MCF 10A (cell line): ENCODE results near the gene NTRK2. TPM values are rescaled to one million over a fixed set of nuclear protein-coding genes. Genes with fewer than 3 reads are reported as not detected.

Experiments
- BruUV-seq: library from RNA; stranded (reverse); fragments of 400-500 nt; replicated peaks from 2 replicates; lab custom pipeline; 2021; lab: Mats Ljungman, UMichigan
- CTCF ChIA-PET: fragments of 300-600 bp; sonication (Branson Sonifier 250); formaldehyde crosslinking; extraction: SDS; loops from one replicate; lab custom pipeline; 2021; ENCODE audit warnings: antibody characterized with exemption, inconsistent platforms; lab: Yijun Ruan, JAX
- POLR2A ChIA-PET: fragments of 300-600, 350-650 bp; sonication (Branson Sonifier 250); formaldehyde crosslinking; extraction: SDS; loops from one replicate; lab custom pipeline; 2020; ENCODE audit warnings: antibody characterized with exemption, inconsistent platforms; lab: Yijun Ruan, JAX
- DNase-seq: peaks from one replicate; pipeline ENCODE4 v3.0.0-alpha.2; 2018; ENCODE audit not compliant: unreplicated experiment
- H3K27ac Mint-ChIP-seq: one replicate; pipeline ENCODE4 v1.8.0; 2022; ENCODE audit warnings: mild to moderate bottlenecking, low read depth, mixed read lengths; ENCODE audit not compliant: unreplicated experiment
- H3K27me3 Mint-ChIP-seq: one replicate; pipeline ENCODE4 v1.8.0; 2022; ENCODE audit warnings: mixed read lengths; ENCODE audit not compliant: insufficient read depth, unreplicated experiment
- H3K36me3 Mint-ChIP-seq: one replicate; pipeline ENCODE4 v1.8.0; 2022; ENCODE audit warnings: mild to moderate bottlenecking, moderate library complexity, mixed read lengths; ENCODE audit not compliant: insufficient read depth, unreplicated experiment
- H3K4me1 Mint-ChIP-seq: one replicate; pipeline ENCODE4 v1.8.0; 2022; ENCODE audit warnings: mixed read lengths; ENCODE audit not compliant: insufficient read depth, unreplicated experiment
- H3K4me3 Mint-ChIP-seq: one replicate; pipeline ENCODE4 v1.8.0; 2022; ENCODE audit warnings: mild to moderate bottlenecking, moderate library complexity, mixed read lengths; ENCODE audit not compliant: unreplicated experiment
- H3K9me3 Mint-ChIP-seq: one replicate; pipeline ENCODE4 v1.8.0; 2022; ENCODE audit warnings: mixed read lengths; ENCODE audit not compliant: unreplicated experiment
- intact Hi-C: fragments of 100-400 bp; cut with micrococcal nuclease; formaldehyde crosslinking; loops from 2 replicates; pipeline ENCODE4 v1.14.1; 2022
- total RNA-seq: library from RNA; stranded (reverse); gene quantifications from 2 replicates; pipeline ENCODE4 v1.2.3, GENCODE V29; 2022
- TF ChIP-seq, protein P1 (sequence below): fragments of 200-600 bp; IDR thresholded peaks from one replicate; pipeline ENCODE4 v1.8.0; 2022; ENCODE audit warnings: antibody characterized with exemption, mild to moderate bottlenecking; ENCODE audit not compliant: unreplicated experiment

The NTRK2 gene
- total RNA-seq, 1 experiment from 2014 or later = not detected

DNA sequence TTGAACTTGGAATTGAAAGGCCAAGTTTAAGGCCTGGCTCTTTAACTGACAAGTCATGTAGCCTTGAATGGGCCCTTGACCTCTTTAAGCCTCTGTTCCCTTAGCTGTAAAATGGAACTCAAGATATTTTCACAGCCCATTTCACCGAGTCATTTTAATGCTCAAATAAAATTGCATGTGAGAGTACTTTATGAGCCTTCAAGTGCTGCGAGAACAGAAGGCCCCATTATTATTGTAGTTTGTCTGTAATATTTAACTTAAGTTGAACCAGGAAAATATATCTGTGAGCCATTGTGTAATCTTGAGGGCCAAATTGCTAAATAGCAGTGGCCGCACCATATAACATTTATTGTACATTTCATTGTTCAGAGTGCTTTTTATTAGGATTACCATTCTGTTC lies 249.9 kb downstream of the NTRK2 start:
- Mint-ChIP-seq H3K36me3 (no peaks in the 10 kb centered on the region), H3K4me1 (no peaks in the 10 kb centered on the region), H3K9me3 (no peaks in the 10 kb centered on the region), H3K27ac (no peak overlapping the region), H3K27me3 (no peaks in the 10 kb centered on the region), H3K4me3 (no peak overlapping the region)
- intact Hi-C loops = no loop called here
- ChIA-PET POLR2A (no interaction called here), CTCF (interaction anchor here (0.5 to 1.0 kb wide), 2 partner anchors 97 to 108 kb away, joined by 3 read pairs; no protein-coding TSS in a partner anchor)
- BruUV-seq = no TSS peak
- no peak for DNase-seq
- TF ChIP-seq, protein P1, sequence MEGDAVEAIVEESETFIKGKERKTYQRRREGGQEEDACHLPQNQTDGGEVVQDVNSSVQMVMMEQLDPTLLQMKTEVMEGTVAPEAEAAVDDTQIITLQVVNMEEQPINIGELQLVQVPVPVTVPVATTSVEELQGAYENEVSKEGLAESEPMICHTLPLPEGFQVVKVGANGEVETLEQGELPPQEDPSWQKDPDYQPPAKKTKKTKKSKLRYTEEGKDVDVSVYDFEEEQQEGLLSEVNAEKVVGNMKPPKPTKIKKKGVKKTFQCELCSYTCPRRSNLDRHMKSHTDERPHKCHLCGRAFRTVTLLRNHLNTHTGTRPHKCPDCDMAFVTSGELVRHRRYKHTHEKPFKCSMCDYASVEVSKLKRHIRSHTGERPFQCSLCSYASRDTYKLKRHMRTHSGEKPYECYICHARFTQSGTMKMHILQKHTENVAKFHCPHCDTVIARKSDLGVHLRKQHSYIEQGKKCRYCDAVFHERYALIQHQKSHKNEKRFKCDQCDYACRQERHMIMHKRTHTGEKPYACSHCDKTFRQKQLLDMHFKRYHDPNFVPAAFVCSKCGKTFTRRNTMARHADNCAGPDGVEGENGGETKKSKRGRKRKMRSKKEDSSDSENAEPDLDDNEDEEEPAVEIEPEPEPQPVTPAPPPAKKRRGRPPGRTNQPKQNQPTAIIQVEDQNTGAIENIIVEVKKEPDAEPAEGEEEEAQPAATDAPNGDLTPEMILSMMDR = no peak

DNA sequence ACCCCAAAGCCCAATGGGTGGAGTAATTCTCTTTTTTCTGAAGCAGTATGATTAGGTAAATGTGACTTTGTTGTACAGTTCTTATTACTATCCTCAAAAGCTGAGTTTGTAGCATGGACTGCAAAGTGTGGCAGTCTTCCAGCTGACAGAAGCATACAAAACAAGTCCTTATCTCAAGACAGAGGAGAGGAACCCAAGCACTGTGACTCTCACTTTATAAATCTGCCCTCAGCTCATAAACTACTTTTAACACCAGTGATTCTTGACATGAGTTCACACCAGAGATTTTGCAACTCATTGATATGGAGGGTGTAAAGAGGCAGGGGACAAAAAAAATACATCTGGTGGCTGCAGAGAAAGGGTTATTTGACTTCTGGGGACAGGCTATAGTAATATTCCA lies 251.6 kb downstream of the NTRK2 start:
- no peaks in the 10 kb centered on the region for H3K4me1 Mint-ChIP-seq
- no peak overlapping the region for H3K4me3 Mint-ChIP-seq
- TF ChIP-seq, protein P1 = no peak
- ChIA-PET CTCF (no interaction called here), POLR2A (no interaction called here)
- H3K27ac Mint-ChIP-seq = no peak overlapping the region
- no peak for DNase-seq
- H3K36me3 Mint-ChIP-seq = peaks cover 4% of the 10 kb centered on the region
- no peaks in the 10 kb centered on the region for H3K27me3 Mint-ChIP-seq
- no TSS peak for BruUV-seq
- intact Hi-C loops = no loop called here
- H3K9me3 Mint-ChIP-seq = no peaks in the 10 kb centered on the region

GRCh38 chr9:84922051-84922450 lies 252.5 kb downstream of the NTRK2 start:
- POLR2A ChIA-PET = interaction anchor here (1.2 kb wide), 1 partner anchor 94 kb away, joined by 3 read pairs; no protein-coding TSS in a partner anchor
- H3K4me3 Mint-ChIP-seq = no peak overlapping the region
- TF ChIP-seq, protein P1 = no peak
- peaks cover 4% of the 10 kb centered on the region for H3K36me3 Mint-ChIP-seq
- BruUV-seq = no TSS peak
- no peaks in the 10 kb centered on the region for H3K27me3 Mint-ChIP-seq
- DNase-seq = no peak
- intact Hi-C loops = no loop called here
- no peaks in the 10 kb centered on the region for H3K9me3 Mint-ChIP-seq
- CTCF ChIA-PET = interaction anchor here (0.5 kb wide), 1 partner anchor 59 kb away, joined by 4 read pairs; no protein-coding TSS in a partner anchor
- no peak overlapping the region for H3K27ac Mint-ChIP-seq
- no peaks in the 10 kb centered on the region for H3K4me1 Mint-ChIP-seq

GRCh38 chr9:84924266-84924665 lies 254.7 kb downstream of the NTRK2 start:
- Mint-ChIP-seq H3K4me1 (no peaks in the 10 kb centered on the region), H3K27me3 (no peaks in the 10 kb centered on the region), H3K4me3 (no peak overlapping the region), H3K9me3 (no peaks in the 10 kb centered on the region), H3K36me3 (peaks cover 4% of the 10 kb centered on the region), H3K27ac (no peak overlapping the region)
- ChIA-PET POLR2A (no interaction called here), CTCF (interaction anchor here (0.7 kb wide), 1 partner anchor 53 kb away, joined by 4 read pairs; no protein-coding TSS in a partner anchor)
- BruUV-seq = no TSS peak
- TF ChIP-seq, protein P1 = no peak
- intact Hi-C loops = no loop called here
- no peak for DNase-seq
